ENCODE measurements around the gene GM2A.

DNA sequence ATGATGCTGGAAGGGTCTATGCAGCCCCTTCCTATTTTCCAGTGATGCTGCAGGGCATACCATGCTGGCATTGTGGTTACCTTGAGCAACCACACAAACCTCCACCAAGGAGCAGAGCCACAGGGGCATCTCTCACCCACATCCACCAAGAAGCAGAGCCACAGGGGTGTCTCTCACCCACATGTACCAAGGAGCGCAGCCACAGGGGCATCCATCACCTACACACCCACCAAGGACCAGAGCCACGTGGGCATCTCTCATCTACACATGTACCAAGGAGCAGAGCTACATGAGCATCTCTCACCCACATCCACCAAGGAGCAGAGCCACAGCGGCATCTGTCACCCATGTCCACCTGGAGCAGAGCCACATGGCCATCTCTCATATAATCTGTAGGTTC lies 8.8 kb upstream of the GM2A start:
- TF ChIP-seq, protein P1, sequence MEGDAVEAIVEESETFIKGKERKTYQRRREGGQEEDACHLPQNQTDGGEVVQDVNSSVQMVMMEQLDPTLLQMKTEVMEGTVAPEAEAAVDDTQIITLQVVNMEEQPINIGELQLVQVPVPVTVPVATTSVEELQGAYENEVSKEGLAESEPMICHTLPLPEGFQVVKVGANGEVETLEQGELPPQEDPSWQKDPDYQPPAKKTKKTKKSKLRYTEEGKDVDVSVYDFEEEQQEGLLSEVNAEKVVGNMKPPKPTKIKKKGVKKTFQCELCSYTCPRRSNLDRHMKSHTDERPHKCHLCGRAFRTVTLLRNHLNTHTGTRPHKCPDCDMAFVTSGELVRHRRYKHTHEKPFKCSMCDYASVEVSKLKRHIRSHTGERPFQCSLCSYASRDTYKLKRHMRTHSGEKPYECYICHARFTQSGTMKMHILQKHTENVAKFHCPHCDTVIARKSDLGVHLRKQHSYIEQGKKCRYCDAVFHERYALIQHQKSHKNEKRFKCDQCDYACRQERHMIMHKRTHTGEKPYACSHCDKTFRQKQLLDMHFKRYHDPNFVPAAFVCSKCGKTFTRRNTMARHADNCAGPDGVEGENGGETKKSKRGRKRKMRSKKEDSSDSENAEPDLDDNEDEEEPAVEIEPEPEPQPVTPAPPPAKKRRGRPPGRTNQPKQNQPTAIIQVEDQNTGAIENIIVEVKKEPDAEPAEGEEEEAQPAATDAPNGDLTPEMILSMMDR (IDR thresholded peaks at IDR 0.05; ENCODE audit: insufficient read depth, low read length, poor library complexity, severe bottlenecking): no peak
- no peak for TF ChIP-seq EZH2phosphoT487 (conservative IDR thresholded peaks at IDR 0.05; ENCODE audit: low read length)
